DOHH2 (cell line): ENCODE results near the gene PHF23.

Source experiments
- EZH2phosphoT487 ChIP-seq: fragments of 200-600 bp; sonication (generic); IDR thresholded peaks from 2 replicates; pipeline ENCODE4 v1.6.1; 2017; ENCODE audit warnings: borderline replicate concordance, mild to moderate bottlenecking, antibody characterized with exemption, low read length, moderate library complexity, mixed read lengths
- TF ChIP-seq, protein P1 (sequence below): fragments of 200-600 bp; sonication (generic); IDR thresholded peaks from one replicate; pipeline ENCODE4 v1.5.1; 2014; ENCODE audit warnings: antibody characterized with exemption, mild to moderate bottlenecking, low read depth, low read length; ENCODE audit not compliant: poor library complexity, severe bottlenecking

DNA sequence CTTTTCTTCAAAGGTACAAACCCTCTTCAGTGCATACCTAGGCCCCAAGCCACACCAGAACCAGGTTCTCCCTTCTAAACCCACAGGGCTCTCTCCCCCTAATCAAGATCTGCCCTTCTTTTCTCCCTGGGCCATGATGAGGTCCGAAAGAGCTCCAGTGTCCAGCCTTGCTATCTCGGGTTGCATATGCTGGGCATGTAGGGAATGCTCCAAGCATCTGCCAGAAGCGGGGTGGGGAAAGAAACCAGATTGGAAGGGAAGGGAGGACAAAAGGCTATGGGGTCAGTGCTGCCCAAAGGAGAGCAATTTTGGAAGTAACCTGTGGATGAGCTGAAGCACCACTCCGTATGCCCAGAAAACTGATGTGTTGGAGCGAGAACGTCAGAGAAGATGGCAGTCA is 10.0 kb upstream of the PHF23 start:
- TF ChIP-seq, protein P1, sequence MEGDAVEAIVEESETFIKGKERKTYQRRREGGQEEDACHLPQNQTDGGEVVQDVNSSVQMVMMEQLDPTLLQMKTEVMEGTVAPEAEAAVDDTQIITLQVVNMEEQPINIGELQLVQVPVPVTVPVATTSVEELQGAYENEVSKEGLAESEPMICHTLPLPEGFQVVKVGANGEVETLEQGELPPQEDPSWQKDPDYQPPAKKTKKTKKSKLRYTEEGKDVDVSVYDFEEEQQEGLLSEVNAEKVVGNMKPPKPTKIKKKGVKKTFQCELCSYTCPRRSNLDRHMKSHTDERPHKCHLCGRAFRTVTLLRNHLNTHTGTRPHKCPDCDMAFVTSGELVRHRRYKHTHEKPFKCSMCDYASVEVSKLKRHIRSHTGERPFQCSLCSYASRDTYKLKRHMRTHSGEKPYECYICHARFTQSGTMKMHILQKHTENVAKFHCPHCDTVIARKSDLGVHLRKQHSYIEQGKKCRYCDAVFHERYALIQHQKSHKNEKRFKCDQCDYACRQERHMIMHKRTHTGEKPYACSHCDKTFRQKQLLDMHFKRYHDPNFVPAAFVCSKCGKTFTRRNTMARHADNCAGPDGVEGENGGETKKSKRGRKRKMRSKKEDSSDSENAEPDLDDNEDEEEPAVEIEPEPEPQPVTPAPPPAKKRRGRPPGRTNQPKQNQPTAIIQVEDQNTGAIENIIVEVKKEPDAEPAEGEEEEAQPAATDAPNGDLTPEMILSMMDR, result no peak
- no peak for TF ChIP-seq EZH2phosphoT487
